ENCODE results near the gene FLCN. TPM values are rescaled to one million over a fixed set of nuclear protein-coding genes. Genes with fewer than 3 reads are reported as not detected.

The FLCN gene
- total RNA-seq, 2 donors from 2014 or later = 34.2 to 36.7 TPM

DNA sequence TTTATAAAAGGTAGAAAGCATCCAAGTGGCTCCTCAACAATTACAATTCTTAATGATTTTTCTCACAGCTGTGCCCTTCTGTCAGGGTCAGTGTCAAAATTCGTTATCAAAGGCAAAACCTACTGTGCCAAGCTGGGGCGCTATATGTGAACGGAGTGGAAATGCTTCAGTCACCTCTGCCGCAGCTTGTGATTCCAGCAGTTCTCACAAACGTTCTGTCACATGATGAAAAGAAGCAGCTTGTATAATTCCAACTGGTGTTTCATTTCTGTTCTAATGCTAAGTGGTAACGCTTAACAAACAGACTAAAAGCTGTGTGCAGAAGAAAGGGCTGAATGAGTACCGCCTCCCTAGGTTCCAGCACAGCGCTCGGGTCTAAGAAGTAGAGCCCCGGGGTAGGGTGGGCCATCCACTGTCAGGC lies 45.0 kb downstream of the FLCN start:
- H3K9ac ChIP-seq (ENCODE audit: low read depth in 2 of 2, low read length in 2 of 2) = no peak overlapping the region
- H3K27me3 ChIP-seq = no peaks in the 10 kb centered on the region
- H3K4me3 ChIP-seq = no peak overlapping the region
- H3K36me3 ChIP-seq = no peaks in the 10 kb centered on the region
- peak overlapping the region; percentile 34 for H3K27ac ChIP-seq
- intact Hi-C loops (cut with DNase I) = no loop called here
- TF ChIP-seq, protein P1, sequence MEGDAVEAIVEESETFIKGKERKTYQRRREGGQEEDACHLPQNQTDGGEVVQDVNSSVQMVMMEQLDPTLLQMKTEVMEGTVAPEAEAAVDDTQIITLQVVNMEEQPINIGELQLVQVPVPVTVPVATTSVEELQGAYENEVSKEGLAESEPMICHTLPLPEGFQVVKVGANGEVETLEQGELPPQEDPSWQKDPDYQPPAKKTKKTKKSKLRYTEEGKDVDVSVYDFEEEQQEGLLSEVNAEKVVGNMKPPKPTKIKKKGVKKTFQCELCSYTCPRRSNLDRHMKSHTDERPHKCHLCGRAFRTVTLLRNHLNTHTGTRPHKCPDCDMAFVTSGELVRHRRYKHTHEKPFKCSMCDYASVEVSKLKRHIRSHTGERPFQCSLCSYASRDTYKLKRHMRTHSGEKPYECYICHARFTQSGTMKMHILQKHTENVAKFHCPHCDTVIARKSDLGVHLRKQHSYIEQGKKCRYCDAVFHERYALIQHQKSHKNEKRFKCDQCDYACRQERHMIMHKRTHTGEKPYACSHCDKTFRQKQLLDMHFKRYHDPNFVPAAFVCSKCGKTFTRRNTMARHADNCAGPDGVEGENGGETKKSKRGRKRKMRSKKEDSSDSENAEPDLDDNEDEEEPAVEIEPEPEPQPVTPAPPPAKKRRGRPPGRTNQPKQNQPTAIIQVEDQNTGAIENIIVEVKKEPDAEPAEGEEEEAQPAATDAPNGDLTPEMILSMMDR (IDR thresholded peaks at IDR 0.05) = no peak
- no peak for DNase-seq
- H3K4me1 ChIP-seq = no peaks in the 10 kb centered on the region
- H3K9me3 ChIP-seq = no peaks in the 10 kb centered on the region

DNA sequence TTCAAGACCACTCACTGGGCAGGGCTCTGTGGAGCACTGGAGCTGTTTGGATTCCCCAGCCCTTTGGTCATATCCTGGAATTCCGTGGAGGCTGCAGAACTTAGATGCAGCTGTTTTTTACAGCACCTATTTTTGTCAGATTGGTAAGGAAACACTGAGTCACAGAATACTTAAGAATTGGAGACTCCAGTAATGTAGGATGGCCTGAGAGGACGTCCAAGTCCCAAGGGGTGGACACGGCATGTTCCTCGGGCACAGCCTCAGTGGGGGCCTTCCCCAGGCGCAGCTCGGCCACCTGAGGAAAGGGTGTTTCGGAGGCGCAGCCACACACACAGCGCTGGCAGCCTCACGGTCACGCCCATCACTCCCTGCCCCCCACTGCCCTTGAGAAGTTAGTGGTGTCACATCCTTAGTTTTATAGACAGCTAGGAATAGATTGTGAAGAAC lies 45.6 kb downstream of the FLCN start:
- no peaks in the 10 kb centered on the region for H3K4me1 ChIP-seq
- H3K27ac ChIP-seq = peak overlapping the region; percentile 34
- no peaks in the 10 kb centered on the region for H3K27me3 ChIP-seq
- no peaks in the 10 kb centered on the region for H3K9me3 ChIP-seq
- H3K9ac ChIP-seq (ENCODE audit: low read depth in 2 of 2, low read length in 2 of 2) = no peak overlapping the region
- no peak for DNase-seq
- intact Hi-C loops (cut with DNase I) = no loop called here
- TF ChIP-seq, protein P1 (IDR thresholded peaks at IDR 0.05) = no peak
- H3K36me3 ChIP-seq = no peaks in the 10 kb centered on the region
- no peak overlapping the region for H3K4me3 ChIP-seq

DNA sequence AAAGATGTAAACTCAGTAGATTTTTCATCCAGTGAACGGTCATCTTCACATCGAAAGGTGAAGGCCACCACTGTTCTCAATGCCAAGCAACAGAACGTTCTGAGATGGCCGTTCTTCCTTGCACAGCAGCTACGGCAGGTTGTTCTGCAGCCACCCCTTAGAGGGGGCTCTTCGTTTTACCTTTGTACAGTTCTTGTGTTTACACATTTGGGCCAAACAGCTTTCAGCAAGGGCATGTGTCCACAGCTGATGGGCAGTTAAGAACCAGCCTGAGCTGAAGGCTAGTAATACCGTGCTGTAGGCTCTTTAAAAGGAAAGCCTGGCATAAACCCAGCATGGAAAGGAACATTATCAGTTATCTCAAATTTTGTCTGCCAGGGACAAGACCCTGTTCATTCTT lies 46.8 kb downstream of the FLCN start:
- H3K27me3 ChIP-seq = no peaks in the 10 kb centered on the region
- no peaks in the 10 kb centered on the region for H3K4me1 ChIP-seq
- H3K27ac ChIP-seq = no peak overlapping the region
- H3K36me3 ChIP-seq = no peaks in the 10 kb centered on the region
- no peak overlapping the region for H3K4me3 ChIP-seq
- intact Hi-C loops (cut with DNase I) = no loop called here
- DNase-seq = no peak
- no peak overlapping the region for H3K9ac ChIP-seq (ENCODE audit: low read depth in 2 of 2, low read length in 2 of 2)
- no peaks in the 10 kb centered on the region for H3K9me3 ChIP-seq
- TF ChIP-seq, protein P1 (IDR thresholded peaks at IDR 0.05) = no peak

DNA sequence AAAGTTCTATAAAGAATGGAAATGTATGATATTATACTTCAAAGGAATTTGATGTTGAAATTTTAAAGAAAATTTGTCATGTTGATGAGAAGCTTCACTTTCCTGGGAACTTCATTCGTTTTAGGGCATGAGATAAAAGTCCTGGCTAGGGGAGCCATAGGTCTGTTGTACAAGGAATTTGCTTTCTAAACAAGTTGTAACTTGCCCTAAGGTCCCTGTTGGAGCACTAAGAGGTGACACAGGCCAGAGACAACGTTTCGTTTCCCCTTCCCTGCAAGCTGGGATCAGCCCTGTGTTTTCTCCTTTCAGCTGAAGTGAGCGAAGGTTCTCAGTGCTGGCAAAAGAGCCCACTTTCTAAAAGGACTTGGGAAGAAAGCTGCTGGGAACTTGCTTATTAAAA lies 47.4 kb downstream of the FLCN start:
- Histone ChIP-seq H3K4me3 (no peak overlapping the region), H3K36me3 (no peaks in the 10 kb centered on the region), H3K4me1 (no peaks in the 10 kb centered on the region), H3K9ac (ENCODE audit: low read depth in 2 of 2, low read length in 2 of 2) (no peak overlapping the region), H3K27ac (no peak overlapping the region), H3K9me3 (no peaks in the 10 kb centered on the region), H3K27me3 (no peaks in the 10 kb centered on the region)
- TF ChIP-seq, protein P1 (IDR thresholded peaks at IDR 0.05) = no peak
- no peak for DNase-seq
- intact Hi-C loops (cut with DNase I) = no loop called here

DNA sequence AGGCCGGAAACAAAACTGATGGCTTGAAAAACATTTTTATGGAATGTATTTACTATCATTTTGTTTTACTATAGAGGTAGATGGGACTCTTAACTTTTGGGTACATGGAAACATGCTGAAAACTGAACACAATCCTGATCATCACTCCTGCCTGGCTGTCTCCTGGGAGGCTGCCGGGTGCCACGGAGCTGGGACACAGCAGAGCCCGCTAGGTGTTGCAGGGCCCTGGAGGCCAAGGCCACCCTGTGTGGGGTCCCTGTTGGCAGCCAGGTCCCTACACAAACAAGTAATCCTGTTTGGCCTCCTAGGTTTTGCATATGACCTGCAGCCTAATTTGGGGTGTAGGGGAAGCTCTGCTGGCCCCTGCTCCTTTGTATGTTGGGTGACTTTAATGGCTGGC lies 48.4 kb downstream of the FLCN start:
- no peaks in the 10 kb centered on the region for H3K4me1 ChIP-seq
- H3K36me3 ChIP-seq = no peaks in the 10 kb centered on the region

More for the DNA sequence above, 48.4 kb downstream of the FLCN start:
- no peak overlapping the region for H3K4me3 ChIP-seq
- intact Hi-C loops (cut with DNase I) = no loop called here
- TF ChIP-seq, protein P1 (IDR thresholded peaks at IDR 0.05) = no peak
- H3K27ac ChIP-seq = no peak overlapping the region
- H3K9me3 ChIP-seq = no peaks in the 10 kb centered on the region
- no peak for DNase-seq
- no peak overlapping the region for H3K9ac ChIP-seq (ENCODE audit: low read depth in 2 of 2, low read length in 2 of 2)
- H3K27me3 ChIP-seq = no peaks in the 10 kb centered on the region
